GM10266 (cell line): ENCODE results near the gene FATE1.

Experiments
- DNase-seq: peaks from one replicate; pipeline ENCODE4 v3.0.0; 2012; ENCODE audit errors: extremely low spot score
- CTCF ChIP-seq: IDR thresholded peaks from 2 replicates; pipeline ENCODE4 v1.5.1; 2012; ENCODE audit warnings: mild to moderate bottlenecking, low read depth; ENCODE audit not compliant: control insufficient read depth, insufficient read depth; ENCODE audit errors: missing control alignments

The FATE1 gene

GRCh38 chrX:151699746-151700145, 16.1 kb upstream of the FATE1 start:
- no peak for TF ChIP-seq CTCF
- DNase-seq = no peak

DNA sequence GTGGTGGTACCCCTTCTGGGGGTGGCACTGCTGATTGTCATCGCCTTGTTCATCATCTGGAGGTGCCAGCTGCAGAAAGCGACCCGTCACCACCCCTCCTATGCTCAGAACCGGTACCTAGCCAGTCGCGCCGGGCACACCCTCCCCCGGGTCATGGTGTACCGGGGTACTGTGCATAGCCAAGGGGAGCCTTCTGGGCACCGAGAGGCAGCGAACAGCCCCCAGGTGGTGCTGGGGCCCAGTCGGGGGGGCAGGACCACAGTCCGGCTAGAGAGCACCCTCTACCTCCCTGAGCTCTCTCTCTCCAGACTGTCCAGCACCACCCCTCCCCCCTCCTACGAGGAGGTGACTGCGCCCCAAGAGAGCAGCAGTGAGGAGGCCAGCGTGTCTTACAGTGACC, 15.3 kb upstream of the FATE1 start:
- no peak for TF ChIP-seq CTCF
- no peak for DNase-seq

DNA sequence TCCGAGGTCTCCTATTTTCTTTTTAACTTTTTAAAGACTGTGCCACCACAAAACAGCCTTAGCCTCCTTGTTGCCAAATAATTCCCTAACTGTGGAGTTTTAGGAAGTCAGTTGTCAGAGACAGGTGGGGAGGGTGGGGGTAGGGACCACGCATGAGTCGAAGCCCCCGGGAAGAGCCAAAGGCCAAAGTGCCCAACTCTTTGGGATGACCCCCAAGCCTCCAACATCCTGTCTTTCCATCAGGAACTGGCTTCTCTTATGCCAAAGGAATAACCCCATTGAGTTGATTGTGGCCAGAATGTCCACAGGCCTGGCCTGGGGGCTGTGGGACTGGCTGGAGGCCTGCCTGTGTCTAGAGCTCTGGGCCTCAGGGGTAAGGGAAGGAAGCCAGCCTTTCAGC, 14.8 kb upstream of the FATE1 start:
- TF ChIP-seq CTCF = no peak
- no peak for DNase-seq

GRCh38 chrX:151701531-151701930, 14.3 kb upstream of the FATE1 start:
- no peak for TF ChIP-seq CTCF
- no peak for DNase-seq

DNA sequence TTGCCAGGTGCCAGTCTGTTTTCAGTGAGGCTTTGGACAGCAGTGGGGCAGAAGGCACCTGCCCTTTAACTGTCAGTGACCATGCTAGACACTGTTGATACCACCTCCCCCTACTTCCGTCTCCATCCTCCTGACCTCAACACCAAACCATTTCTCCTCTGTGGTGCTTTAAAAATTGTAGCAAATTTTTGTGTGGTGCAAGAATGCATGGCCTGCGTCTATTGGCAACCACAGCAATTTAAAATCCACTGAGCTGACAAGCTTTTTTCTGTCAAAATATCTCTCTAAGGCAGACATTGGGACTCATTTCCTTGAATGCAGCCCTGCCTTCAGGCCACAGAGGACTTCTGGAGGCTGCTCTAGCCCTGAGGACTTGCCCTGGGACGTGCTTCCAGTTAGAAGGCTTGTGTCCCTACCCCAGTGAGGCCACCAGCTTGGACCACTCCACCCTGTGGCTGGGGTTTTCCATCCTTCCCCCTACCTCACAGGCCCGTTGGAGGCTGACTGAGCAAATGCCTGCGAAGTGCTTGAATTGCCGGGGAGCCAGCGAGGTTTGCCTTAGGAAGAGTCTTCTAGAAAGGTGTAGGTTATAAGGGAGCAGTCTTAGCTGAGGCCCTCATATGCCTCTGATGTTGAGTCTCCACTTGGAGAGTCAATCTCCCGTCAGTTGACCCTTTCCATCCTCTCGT, 13.7 kb upstream of the FATE1 start:
- no peak for TF ChIP-seq CTCF
- no peak for DNase-seq

- TF ChIP-seq CTCF = no peak
- no peak for DNase-seq
Observed at GRCh38 chrX:151702741-151703340, 13.0 kb upstream of the FATE1 start.

GRCh38 chrX:151703487-151703886, 12.3 kb upstream of the FATE1 start:
- no peak for TF ChIP-seq CTCF
- DNase-seq = no peak
